Kidney epithelial cell (primary cell): ENCODE data around the gene EPPIN. TPM values are rescaled to one million over a fixed set of nuclear protein-coding genes. Genes with fewer than 3 reads are reported as not detected.

Source experiments
- DNase-seq: peaks from one replicate; pipeline ENCODE4 v3.0.0-alpha.2; 2010; ENCODE audit warnings: low read depth
- H3K27me3 ChIP-seq: 2 replicates; pipeline ENCODE4 v1.6.0; 2011; ENCODE audit warnings: low read length; ENCODE audit not compliant: control insufficient read depth, insufficient read depth
- H3K36me3 ChIP-seq: 2 replicates; pipeline ENCODE4 v1.5.1; 2011; ENCODE audit warnings: low read length; ENCODE audit not compliant: control insufficient read depth, insufficient read depth
- H3K4me3 ChIP-seq: 2 replicates; pipeline ENCODE4 v1.5.1; 2011; ENCODE audit warnings: low read depth, mild to moderate bottlenecking, control low read depth, low read length
- CTCF ChIP-seq: IDR thresholded peaks from 2 replicates; pipeline ENCODE4 v1.5.1; 2011; ENCODE audit warnings: mild to moderate bottlenecking, moderate library complexity, low read length, control low read depth, inconsistent platforms; ENCODE audit not compliant: insufficient read depth, poor library complexity, severe bottlenecking
- total RNA-seq: library from RNA; depleted of rRNA; stranded (reverse); fragments of >200 nt; gene quantifications from 2 replicates; pipeline ENCODE4 v1.2.3, GENCODE V29; 2015

EPPIN gene
- total RNA-seq, 1 donor from 2014 or later: not detected

- H3K4me3 ChIP-seq: no peak overlapping the region
- no peak for DNase-seq
- H3K27me3 ChIP-seq: no peaks in the 10 kb centered on the region
- TF ChIP-seq CTCF: no peak
- no peaks in the 10 kb centered on the region for H3K36me3 ChIP-seq
Observed at GRCh38 chr20:45496166-45496565, 51.0 kb downstream of the EPPIN start.

GRCh38 chr20:45495501-45495941 is 51.7 kb downstream of the EPPIN start:
- DNase-seq: no peak
- Histone ChIP-seq H3K36me3 (no peaks in the 10 kb centered on the region), H3K27me3 (no peaks in the 10 kb centered on the region), H3K4me3 (no peak overlapping the region)
- TF ChIP-seq CTCF: no peak

Other genes with a start within 250 kb of the EPPIN start
- not detected in 2 replicates for gene RBPJL, start 240.6 kb downstream of the EPPIN start, total RNA-seq
- gene MATN4, start 239.1 kb downstream of the EPPIN start, total RNA-seq: not detected in 2 replicates
- gene SDC4, start 199.0 kb downstream of the EPPIN start, total RNA-seq: 155 and 175 TPM in 2 replicates
- gene SYS1, start 184.2 kb downstream of the EPPIN start, total RNA-seq: 54.3 and 55.2 TPM in 2 replicates
- not detected in 2 replicates for gene TP53TG5, start 169.1 kb downstream of the EPPIN start, total RNA-seq
- 57.2 and 64.4 TPM in 2 replicates for gene DBNDD2, start 139.1 kb downstream of the EPPIN start, total RNA-seq
- gene PIGT, start 131.3 kb downstream of the EPPIN start, total RNA-seq: 69.8 and 92.7 TPM in 2 replicates
- 78.5 and 84.9 TPM in 2 replicates for gene WFDC2, start 77.6 kb downstream of the EPPIN start, total RNA-seq
- not detected in 2 replicates for gene SPINT3, start 31.8 kb downstream of the EPPIN start, total RNA-seq
- gene WFDC6, start 7.9 kb downstream of the EPPIN start, total RNA-seq: not detected in 2 replicates
- gene WFDC8, start 31.9 kb upstream of the EPPIN start, total RNA-seq: not detected in 2 replicates
- not detected in 2 replicates for gene WFDC10A, start 82.3 kb upstream of the EPPIN start, total RNA-seq
- not detected in 2 replicates for gene WFDC9, start 83.9 kb upstream of the EPPIN start, total RNA-seq
- not detected in 2 replicates for gene WFDC11, start 122.8 kb upstream of the EPPIN start, total RNA-seq
- gene WFDC13, start 154.6 kb upstream of the EPPIN start, total RNA-seq: not detected in 2 replicates
- gene WFDC10B, start 157.6 kb upstream of the EPPIN start, total RNA-seq: not detected in 2 replicates
- not detected in 2 replicates for gene SPINT4, start 174.9 kb upstream of the EPPIN start, total RNA-seq
- gene WFDC3, start 244.5 kb upstream of the EPPIN start, total RNA-seq: not detected in 2 replicates
- gene DNTTIP1, start 244.6 kb upstream of the EPPIN start, total RNA-seq: 46.7 and 48.2 TPM in 2 replicates